ENCODE data around the gene EXOC6.

GRCh38 chr10:92822964-92823363, 25.4 kb upstream of the EXOC6 start:
- TF ChIP-seq ZNF275 (CRISPR knock-in tag; IDR thresholded peaks at IDR 0.05; ENCODE audit: borderline replicate concordance), result no peak
- TF ChIP-seq CC2D1A (CRISPR knock-in tag; IDR thresholded peaks at IDR 0.05), result no peak
- no peak for TF ChIP-seq NFE2L1 (CRISPR knock-in tag; IDR thresholded peaks at IDR 0.05; ENCODE audit: borderline replicate concordance)
